Measurements from ENCODE around the gene DLGAP5. TPM values are rescaled to one million over a fixed set of nuclear protein-coding genes. Genes with fewer than 3 reads are reported as not detected.

DLGAP5 gene
- total and polyA plus RNA-seq, 2 of the 13 experiments (the other 11 are each of a cell fraction or from before 2014, with no cell fraction given) = 7.7 to 55.8 TPM

DNA sequence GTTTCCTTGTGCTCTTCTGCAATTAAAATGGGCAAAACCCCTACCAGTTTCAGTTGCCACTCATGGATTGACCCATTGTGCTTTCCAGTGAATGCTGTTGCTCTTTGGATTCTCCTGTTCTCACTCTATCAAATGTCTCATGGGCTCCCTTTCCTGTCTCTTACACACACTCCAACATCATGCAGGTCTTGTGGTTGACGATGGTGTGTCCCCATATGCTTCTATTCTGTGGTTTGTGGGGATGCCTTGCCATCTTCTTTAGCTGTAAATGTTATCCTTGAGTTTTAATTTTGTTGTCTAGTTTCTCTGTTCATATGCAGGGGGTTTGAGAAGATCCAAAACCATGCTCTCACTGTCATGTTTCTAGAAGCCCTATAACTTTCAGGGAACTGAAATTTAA, 47.9 kb upstream of the DLGAP5 start:
- intact Hi-C loops (cut with micrococcal nuclease; ENCODE audit: unreplicated experiment) (no loop called here), in situ Hi-C loops (cut with HindIII; ENCODE audit: extremely low pct_ligation_motif_present, low pct_unique_long_range_greater_than_20kb) (no loop called here)
- ChIA-PET POLR2A (no interaction called here), CTCF (ENCODE audit: low intra/inter-chr PET ratio, low total read pairs) (no interaction called here)
- Histone ChIP-seq H3K27me3 (ENCODE audit: control insufficient read depth in 1 of 2, insufficient read depth in 2 of 2, low read length in 2 of 2) (peaks cover 4 to 41% of the 10 kb centered on the region in 2 experiments; a peak in 3 of 5 replicates), H3K4me1 (ENCODE audit: insufficient read depth, low read length) (no peaks in the 10 kb centered on the region), H3K9me3 (ENCODE audit: low read length) (no peaks in the 10 kb centered on the region; the same call in 1 of the 2 replicates), H3K27ac (ENCODE audit: extremely low read length, insufficient read depth, low read length) (no peak overlapping the region), H3K4me2 (ENCODE audit: low read depth, low read length) (no peak overlapping the region), H3K36me3 (replicated peaks in 1 of 2; ENCODE audit: control insufficient read depth in 1 of 2, insufficient read depth in 2 of 2, low read length in 2 of 2) (no peaks in the 10 kb centered on the region), H3K79me2 (ENCODE audit: insufficient read depth, low read length) (no peaks in the 10 kb centered on the region), H3K9ac (ENCODE audit: insufficient read depth, low read depth, low read length) (no peak overlapping the region), H4K20me1 (ENCODE audit: insufficient read depth, low read length) (no peaks in the 10 kb centered on the region), H2AFZ (ENCODE audit: low read length) (no peak overlapping the region), H3K4me3 (replicated peaks in 1 of 3; ENCODE audit: insufficient read depth in 1 of 3, low read depth in 2 of 3, low read length in 3 of 3) (no peak overlapping the region)
- ATAC-seq = no peak
- TF ChIP-seq, protein P1, sequence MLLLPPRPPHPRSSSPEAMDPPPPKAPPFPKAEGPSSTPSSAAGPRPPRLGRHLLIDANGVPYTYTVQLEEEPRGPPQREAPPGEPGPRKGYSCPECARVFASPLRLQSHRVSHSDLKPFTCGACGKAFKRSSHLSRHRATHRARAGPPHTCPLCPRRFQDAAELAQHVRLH (CRISPR knock-in tag; IDR thresholded peaks at IDR 0.05; ENCODE audit: borderline replicate concordance, low read depth) = no peak
- TF ChIP-seq ZNF251 (CRISPR knock-in tag; IDR thresholded peaks at IDR 0.05) (no peak), DNMT1 (CRISPR knock-in tag; IDR thresholded peaks at IDR 0.05) (no peak), PHB2 (IDR thresholded peaks at IDR 0.05; ENCODE audit: partially characterized antibody) (no peak), SMAD3 (CRISPR knock-in tag; IDR thresholded peaks at IDR 0.05) (no peak), U2AF2 (IDR thresholded peaks at IDR 0.05; ENCODE audit: low read depth, low read length) (no peak), ZNF296 (CRISPR knock-in tag; conservative IDR thresholded peaks at IDR 0.05) (no peak), ARNTL (CRISPR knock-in tag; IDR thresholded peaks at IDR 0.05) (no peak), TAF1 (CRISPR knock-in tag; IDR thresholded peaks at IDR 0.05) (no peak), JUN (CRISPR knock-in tag; IDR thresholded peaks at IDR 0.05) (no peak), ZNF382 (CRISPR knock-in tag; IDR thresholded peaks at IDR 0.05; ENCODE audit: borderline replicate concordance) (no peak), ZBTB38 (CRISPR knock-in tag; IDR thresholded peaks at IDR 0.05) (no peak), ZNF879 (CRISPR knock-in tag; IDR thresholded peaks at IDR 0.05) (no peak), ZNF777 (CRISPR knock-in tag; IDR thresholded peaks at IDR 0.05) (no peak)
- TF ChIP-seq, protein P2, sequence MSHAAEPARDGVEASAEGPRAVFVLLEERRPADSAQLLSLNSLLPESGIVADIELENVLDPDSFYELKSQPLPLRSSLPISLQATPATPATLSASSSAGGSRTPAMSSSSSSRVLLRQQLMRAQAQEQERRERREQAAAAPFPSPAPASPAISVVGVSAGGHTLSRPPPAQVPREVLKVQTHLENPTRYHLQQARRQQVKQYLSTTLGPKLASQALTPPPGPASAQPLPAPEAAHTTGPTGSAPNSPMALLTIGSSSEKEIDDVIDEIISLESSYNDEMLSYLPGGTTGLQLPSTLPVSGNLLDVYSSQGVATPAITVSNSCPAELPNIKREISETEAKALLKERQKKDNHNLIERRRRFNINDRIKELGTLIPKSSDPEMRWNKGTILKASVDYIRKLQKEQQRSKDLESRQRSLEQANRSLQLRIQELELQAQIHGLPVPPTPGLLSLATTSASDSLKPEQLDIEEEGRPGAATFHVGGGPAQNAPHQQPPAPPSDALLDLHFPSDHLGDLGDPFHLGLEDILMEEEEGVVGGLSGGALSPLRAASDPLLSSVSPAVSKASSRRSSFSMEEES (CRISPR knock-in tag; IDR thresholded peaks at IDR 0.05) = no peak
- TF ChIP-seq, protein P3, sequence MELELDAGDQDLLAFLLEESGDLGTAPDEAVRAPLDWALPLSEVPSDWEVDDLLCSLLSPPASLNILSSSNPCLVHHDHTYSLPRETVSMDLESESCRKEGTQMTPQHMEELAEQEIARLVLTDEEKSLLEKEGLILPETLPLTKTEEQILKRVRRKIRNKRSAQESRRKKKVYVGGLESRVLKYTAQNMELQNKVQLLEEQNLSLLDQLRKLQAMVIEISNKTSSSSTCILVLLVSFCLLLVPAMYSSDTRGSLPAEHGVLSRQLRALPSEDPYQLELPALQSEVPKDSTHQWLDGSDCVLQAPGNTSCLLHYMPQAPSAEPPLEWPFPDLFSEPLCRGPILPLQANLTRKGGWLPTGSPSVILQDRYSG (CRISPR knock-in tag; IDR thresholded peaks at IDR 0.05) = no peak
- TF ChIP-seq, protein P4, sequence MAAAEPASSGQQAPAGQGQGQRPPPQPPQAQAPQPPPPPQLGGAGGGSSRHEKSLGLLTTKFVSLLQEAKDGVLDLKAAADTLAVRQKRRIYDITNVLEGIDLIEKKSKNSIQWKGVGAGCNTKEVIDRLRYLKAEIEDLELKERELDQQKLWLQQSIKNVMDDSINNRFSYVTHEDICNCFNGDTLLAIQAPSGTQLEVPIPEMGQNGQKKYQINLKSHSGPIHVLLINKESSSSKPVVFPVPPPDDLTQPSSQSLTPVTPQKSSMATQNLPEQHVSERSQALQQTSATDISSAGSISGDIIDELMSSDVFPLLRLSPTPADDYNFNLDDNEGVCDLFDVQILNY (CRISPR knock-in tag; conservative IDR thresholded peaks at IDR 0.05) = no peak
- TF ChIP-seq, protein P5, sequence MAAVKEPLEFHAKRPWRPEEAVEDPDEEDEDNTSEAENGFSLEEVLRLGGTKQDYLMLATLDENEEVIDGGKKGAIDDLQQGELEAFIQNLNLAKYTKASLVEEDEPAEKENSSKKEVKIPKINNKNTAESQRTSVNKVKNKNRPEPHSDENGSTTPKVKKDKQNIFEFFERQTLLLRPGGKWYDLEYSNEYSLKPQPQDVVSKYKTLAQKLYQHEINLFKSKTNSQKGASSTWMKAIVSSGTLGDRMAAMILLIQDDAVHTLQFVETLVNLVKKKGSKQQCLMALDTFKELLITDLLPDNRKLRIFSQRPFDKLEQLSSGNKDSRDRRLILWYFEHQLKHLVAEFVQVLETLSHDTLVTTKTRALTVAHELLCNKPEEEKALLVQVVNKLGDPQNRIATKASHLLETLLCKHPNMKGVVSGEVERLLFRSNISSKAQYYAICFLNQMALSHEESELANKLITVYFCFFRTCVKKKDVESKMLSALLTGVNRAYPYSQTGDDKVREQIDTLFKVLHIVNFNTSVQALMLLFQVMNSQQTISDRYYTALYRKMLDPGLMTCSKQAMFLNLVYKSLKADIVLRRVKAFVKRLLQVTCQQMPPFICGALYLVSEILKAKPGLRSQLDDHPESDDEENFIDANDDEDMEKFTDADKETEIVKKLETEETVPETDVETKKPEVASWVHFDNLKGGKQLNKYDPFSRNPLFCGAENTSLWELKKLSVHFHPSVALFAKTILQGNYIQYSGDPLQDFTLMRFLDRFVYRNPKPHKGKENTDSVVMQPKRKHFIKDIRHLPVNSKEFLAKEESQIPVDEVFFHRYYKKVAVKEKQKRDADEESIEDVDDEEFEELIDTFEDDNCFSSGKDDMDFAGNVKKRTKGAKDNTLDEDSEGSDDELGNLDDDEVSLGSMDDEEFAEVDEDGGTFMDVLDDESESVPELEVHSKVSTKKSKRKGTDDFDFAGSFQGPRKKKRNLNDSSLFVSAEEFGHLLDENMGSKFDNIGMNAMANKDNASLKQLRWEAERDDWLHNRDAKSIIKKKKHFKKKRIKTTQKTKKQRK (IDR thresholded peaks at IDR 0.05; ENCODE audit: low read length) = no peak
- DNase-seq (ENCODE audit: low spot score) = no peak
- 10% methylated on average over 1 of the region's 1 CpG for WGBS (ENCODE audit: low lambda C conversion rate)
- FAIRE-seq = no peak
- BruUV-seq (replicated peaks) = no TSS peak
